Ramos (cell line): ENCODE measurements around the gene ASXL1.
"Not testable (repeated sequence)": the region's sequence is repeated elsewhere in the genome, so short reads cannot be mapped to it uniquely, and the experiment has no call there.

Experiments
- in situ Hi-C: fragments of 300-500 bp; cut with MboI; formaldehyde crosslinking; loops from one replicate; pipeline ENCODE4 v1.14.3; 2022; ENCODE audit warnings: low sequenced_read_pairs; ENCODE audit not compliant: unreplicated experiment

ASXL1 gene

DNA sequence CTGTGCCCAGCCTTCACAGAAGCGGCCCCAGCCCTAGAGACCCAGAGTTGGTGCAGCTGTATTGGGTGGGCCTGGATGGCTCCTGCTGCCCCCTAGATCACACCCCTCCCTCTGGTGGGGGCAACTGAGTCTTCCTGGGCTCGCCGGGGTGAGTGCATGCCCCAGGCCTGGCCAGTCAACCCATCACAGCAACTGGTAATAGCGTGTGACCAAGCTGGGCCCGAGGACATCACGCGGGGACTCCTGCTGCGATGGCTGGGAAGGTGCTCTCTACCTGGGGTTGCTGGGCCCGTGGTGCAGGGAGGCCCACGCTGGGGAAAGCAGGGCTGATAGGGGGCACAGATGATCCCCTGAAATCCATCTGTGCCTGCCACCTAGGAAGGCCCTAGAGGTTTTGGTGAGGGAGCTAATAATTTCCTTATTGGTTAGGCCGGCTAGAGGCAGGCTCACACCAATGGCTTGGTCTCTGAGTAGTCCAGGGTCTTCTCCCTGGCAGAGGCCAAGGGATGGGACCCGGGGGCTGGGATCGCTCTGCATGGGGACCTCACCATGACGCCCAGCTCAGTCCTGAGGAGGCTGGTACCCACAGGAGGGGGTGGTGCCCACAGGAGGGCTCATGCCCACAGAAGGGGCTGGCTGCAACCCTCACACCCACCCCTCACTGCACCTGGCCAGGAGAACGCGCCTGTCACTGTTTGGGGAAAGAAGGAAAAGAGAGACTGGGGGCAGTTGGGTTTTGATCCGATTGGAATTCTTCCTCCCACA is 103.9 kb downstream of the ASXL1 start:
- in situ Hi-C loops, result no loop called here

DNA sequence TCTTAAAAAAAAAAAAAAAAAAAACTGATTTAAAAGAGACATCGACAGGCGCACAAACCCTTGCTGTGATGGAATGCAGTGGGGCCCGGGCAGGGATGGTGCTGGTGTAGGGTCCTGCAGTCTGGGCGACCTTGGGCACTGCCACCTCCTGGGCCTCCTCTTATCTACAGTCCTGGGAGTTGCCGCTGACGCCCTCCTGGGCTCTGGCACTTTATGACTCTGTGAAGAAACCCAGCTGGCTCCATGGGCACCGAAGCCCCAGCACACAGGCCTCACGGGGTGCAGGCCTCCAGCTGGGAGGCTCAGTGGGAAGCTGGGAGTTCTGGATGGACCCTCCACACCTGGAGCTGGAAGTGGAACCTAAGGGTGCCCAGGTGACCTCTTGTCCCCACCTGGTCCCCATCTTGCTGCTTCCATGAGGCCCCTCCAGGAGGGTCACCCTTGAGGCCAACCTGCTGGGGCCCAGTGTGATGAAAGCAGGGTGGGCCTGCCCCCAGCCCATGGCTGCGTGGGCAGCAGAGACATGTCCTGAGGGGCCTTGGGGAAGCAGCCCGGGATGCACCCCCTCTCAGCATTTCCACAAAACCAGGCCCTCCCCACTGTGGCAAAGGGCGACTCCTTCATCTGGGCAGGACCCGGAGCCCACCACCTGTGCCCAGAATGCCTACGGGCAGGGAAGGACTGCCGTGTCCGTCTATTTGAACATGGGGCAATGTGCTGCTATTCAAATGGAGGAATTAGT is 104.9 kb downstream of the ASXL1 start:
- in situ Hi-C loops, result no loop called here

DNA sequence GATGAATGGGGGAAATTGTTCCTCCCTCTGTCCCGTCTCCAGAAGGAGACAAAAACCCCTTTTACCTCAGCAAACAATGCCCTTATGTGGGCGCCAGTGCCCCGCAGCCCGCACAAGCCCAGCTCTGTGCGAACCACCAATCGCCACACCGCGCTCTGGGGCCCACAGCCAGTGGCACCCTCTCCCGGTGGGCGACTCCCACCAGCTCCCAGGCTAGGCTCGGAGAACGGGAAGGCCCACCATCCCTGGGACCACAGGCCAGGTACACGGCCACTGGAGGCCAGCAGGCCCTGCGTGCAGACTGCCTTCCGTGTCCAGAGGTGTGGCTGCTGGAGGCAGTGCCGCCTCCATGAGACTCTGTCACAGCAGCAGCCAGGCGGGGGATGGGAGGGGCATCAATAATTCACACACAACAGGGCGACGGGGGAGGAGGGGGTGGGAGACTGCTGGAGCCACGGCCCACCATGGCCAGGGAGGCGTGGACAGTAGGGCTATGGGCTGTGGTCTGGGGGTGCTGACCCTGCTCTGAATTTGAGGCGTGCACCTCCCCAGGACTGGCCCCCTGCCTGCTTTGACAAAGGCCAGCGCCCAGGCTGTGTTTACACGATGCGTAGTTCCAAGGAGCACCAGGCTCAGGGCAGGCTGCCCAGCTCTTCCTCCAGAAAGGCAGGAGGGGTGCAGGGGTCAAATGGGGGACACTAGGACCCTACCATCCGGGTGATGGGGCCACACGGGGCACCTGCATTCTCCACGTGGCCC is 105.7 kb downstream of the ASXL1 start:
- in situ Hi-C loops, result no loop called here

DNA sequence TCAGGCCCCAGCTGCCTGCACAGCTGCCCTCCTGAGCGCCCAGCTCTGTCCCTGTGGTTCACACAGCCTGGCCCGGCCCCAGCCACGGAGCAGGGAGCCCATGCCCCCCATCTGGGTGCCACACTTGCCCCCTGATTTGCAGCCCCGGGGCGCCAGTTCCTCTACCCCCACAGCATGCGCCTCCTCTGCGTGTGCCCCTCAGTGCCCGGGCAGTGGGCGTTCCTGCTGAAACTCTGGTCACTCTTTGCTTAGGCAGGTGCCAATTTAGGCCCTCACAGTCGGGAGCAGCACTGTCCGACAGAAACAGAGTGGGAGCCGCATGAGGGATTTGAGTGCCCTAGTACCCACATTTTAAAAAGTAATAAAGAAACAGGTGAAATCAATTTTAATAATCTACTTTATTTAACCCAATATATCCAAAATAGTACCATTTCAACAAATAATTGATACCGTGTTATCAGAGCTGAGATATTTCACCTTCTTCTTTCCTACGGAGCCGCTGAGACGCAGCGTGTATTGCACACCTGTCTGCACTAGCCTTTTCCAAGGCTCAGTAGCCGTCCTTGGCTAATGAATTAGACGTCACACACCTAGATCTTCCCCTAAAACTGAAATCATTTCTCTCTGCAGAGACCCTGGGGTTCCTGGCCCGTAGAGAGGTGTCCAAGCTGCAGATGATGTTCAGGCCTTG is 106.4 kb downstream of the ASXL1 start:
- in situ Hi-C loops, result no loop called here

DNA sequence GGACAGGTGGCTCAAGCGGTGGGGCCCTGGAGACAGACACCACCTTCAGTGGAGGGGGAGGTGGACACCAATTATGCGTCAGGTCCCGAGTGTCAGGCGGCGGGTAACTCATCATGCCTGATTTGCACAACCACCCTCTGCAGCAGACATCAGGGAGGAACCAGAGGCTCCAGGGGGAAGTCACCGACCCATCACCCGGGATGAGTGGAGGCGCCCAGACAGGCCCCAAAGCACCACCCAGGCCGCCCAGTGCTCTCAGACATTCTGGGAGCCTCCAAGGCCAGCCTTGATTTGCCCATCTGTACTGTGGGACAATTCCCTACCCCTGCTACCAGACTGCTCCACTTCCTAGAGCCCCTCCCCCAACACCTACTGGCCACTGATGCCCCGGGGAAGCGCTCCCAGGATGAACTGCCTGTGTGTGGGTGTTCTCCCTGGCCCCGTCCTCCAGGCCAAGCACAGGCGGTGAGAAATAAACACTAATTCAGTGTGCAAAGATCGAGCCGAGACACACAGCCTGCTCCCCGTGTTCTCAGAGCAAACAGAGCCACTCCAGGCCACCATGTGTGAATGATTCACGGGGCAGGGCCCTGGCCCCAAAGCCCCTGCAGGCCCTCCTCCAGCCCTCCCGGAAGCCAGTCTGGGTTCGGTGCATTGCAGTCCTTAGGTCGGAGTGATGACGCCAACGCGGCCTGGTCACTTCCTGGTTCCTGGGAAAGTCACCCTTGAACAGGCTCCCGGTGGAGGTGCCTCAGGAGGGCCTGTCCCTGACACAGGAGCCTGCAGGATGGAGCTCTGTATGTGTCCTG is 107.2 kb downstream of the ASXL1 start:
- in situ Hi-C loops, result no loop called here

DNA sequence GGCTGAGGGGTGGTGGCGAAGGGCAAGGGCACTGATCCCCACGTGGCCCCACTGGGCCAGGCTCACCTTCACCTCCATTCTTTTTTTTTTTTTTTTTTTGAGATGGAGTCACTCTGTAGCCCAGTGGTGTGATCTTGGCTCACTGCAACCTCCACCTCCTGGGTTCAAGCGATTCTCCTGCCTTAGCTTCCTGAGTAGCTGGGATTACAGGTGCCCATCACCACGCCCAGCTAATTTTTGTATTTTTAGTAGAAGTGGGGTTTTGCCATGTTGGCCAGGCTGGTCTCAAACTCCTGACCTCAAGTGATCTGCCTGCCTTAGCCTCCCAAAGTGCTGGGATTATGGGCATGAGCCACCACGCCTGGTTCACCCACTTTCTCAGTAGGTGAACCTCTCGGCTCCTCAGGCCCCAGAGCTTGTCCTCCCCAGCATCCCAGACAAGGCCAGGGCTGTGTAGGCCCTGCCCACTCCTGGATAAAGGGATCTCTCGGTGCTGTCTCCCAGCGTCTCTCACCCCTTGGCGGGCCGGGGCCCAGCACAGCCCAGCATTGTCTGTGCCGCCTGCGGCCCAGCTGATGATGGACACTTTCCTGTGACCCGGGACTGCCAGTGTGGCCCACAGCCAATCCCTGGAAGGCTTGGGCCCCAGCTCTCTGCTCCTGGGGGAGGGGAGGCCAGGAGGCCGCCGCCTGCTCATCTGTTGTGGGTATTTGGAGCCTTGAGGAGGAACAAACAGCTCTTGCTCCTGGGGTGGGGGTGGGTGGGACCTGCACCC is 108.0 kb downstream of the ASXL1 start:
- in situ Hi-C loops, result not testable (repeated sequence)

DNA sequence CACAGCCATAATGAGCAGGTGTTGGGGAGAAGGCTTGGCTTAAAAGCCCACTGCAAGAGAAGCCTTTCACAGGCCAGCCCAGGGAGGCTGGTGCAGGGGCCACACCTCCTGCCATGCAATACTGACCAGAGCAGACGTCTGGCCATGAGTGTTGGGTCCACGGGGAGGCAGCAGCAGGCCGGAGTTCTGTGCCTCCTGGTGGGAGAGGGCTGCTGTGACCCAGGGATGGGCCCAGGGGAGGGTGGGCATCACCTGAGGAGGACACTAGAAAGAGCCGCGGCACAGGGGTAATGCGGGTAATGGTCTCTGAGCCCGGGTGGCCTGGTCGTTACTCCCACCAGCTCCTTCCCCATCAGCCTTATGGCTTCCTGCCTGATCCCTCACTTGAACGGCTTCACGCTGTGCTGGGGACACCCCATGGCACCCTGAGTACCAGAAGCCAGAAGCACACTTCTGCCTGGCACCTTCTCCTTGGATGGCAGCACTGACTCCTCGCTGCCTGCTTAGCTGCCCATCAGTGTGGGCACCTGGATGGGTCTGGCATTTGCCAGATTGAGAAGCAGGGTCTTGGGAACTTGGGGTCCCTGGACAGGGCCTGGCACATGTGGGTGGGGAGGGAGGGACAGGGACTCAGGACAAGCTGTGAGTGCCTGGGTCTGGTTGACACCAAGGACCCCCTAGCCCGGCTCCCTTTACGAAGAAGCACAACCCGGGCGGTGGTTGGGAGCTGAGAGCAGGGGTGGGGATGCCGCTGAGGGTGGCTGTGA is 108.8 kb downstream of the ASXL1 start:
- in situ Hi-C loops, result no loop called here

DNA sequence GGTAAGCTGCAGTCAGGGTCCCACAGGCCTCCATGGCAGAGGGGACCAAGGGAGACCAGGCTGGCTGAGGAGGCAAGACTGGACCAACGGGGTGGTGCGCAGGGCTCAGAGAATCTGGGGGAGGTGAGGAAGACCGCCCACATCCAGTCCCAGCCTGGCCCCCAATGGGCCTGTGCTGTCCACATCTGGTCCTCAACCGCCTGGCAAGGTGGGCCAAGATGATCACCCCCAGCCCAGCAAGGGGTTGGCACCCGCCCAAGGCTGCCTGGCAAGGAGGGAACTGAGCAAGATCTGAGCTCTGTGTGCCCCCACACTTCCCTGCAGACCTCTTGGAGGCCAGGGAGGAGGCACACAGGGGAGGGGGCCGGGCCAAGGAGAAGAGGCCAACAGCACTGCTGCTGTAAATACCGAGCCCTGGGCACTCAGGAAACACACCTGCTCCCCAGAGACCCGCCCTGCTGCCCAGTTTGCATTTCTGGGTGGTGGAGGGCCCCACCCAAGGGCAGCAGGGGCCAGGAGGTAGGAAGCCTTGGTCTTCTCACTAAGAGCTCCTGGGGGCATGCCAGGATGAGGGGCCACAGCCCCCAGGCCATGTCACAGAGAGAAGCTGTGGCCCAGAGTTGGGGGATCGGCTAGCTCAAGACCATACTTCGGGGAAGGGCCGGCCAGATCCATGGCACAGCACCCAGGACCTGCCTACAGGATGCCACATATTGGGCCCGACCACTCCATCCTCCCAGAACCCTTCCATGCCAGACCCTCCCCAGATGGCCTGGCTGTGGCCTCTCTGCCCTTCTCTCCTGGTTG is 109.6 kb downstream of the ASXL1 start:
- in situ Hi-C loops, result no loop called here

DNA sequence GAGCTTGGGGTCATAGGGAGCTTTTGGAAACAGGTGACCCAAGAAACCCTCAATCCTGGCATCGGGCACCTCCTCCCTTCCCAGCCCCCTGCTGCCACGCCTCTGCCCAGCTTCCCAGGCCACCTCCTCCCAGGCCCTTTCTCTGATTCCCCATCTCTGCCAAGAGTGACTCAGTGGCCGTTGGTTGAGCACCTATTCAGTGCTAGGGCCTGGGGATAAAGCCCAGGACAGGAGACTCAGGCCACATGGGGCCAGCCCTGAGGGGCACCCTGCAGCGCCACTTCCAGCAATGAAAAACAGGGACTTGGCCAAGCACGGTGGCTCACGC is 110.1 kb downstream of the ASXL1 start:
- in situ Hi-C loops, result no loop called here

DNA sequence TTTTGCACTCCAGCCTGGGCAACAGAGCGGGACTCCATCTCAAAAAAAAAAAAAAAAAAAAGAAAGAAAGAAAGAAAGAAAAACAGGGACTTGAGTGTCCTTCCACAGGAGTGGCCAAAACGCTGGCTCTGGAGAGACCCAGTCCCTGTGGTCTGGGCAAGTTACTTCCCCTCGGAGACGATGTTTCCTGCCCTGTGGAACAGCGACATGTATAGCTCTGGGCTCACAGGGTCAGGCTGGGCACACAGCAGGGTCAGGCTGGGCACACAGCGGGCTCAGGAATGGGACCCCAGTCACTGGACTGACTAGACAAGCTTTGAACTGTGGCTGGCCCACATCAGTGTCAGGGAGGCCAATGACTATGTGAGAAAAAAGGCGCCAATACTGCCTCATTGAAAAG is 110.7 kb downstream of the ASXL1 start:
- in situ Hi-C loops, result no loop called here

DNA sequence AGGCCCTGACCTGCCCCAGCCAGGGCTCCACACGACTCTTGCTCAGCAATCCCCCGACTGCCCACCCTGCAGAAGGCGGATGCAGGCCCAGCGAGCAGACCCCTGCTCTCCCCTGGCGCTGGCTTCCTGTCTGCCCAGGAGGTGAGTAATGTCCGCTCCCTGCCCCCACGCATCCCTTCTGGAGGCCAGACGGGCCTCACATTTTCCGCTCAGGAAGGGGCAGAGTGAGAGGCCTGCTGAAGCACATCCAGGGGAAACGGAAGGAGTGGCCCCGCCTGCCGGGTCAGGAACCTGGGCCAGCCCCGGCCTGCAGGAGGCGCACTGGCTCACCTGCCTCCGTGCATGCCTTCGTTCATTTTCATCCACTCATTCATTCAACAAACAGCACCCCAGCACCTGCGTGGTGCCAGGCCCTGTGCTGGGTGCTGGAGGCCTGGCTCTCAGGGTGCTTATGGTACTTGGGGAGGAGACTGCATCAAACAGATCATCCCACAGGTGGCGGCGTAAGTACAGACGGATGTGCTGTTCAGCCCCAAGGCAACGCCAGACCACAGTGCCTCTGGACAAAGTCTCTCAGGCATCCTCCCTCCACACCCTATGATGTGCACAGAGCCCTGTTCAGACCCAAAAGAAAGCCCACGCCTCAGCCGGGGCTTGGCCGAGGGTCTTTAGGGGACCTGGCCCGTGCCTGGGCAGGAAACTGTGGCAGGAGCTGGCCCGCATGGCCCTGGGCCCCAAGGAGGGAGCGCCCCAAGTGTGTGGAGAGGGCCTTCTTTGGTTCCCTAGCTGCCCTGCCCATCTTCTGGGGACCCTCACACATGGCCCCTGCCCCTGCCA is 112.1 kb downstream of the ASXL1 start:
- in situ Hi-C loops, result no loop called here

DNA sequence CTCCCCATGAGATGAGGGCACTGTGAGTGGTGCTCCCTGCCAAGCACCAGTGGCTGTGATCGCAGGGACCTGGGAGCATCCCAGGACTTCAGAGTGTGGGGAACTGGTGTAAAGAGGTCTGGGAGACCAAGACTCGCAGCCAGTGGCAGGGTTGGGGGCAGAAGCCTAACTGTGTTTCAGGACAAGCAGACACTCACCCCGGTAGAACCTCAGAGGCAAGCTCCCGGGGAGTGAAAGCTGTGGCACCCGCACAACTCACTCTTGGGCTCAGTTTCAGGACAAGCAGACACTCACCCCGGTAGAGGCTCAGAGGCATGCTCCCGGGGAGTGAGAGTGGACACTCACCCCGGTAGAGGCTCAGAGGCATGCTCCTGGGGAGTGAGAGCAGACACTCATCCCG is 112.8 kb downstream of the ASXL1 start:
- in situ Hi-C loops, result no loop called here

DNA sequence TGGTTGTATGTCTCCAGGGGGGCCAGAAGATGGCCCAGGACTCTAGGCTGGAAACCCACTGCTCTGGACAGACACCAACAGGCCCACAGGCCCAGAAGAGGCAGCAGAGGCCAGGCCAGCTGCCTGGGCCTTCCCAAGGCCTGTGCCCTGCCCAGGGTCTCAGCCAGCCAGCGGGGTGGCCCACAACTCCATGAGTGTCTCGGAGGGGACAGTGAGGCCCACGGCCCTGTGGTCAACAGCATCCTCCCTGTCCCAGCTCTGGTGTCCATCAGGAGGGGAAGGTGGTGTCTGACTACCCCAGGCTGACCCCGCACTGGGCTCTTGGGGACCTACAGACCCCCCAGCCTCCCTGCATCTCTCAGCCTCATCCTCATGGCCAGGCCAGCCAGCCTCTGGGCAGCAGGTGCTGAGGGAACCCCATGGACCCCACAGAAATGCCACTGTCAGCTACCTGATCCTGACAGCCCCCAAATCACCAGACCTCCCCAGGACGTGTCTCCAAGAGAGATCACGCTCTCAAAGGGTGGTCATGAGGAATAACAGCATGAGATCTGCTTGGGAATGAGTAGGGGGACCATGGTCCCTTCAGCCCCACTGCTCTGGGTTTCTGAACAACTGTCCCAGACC is 114.6 kb downstream of the ASXL1 start:
- in situ Hi-C loops, result no loop called here

DNA sequence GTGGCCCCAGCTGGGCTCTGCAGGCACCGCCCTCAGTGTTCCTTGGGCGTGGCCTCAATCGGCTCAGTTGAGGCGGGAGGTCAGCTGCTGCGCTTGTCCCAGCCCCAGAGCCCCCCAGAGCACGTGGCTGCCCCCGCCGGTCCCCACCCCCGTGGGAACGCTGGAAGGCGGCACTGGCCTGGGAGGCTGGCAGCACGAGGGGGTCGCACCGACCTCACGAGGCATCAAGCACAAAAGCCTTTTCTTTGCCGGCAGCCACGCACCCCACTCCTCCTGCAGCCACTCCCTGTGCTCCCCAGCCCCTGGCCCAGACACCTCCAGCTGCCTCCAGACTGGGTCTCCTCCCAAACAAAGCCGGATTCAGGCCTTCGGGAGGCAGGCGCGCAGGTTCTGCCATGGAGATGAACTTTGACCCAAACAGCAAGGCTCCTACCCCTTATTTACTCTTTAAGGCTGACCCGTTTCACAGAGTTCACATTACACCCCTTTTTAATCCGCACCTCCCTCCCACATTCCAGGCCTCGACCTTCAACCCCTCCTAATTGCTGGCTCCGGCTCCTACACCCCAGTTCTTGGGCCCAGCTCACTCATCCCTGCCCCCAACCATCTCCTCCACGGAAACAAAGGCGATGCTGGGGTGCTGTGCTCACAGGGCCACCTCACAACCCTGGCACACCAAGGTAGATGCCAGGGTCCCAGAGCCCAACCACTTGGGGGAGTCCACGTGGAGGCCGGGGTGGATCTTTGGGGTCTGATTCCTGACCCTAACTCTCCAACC is 115.3 kb downstream of the ASXL1 start:
- in situ Hi-C loops, result no loop called here

DNA sequence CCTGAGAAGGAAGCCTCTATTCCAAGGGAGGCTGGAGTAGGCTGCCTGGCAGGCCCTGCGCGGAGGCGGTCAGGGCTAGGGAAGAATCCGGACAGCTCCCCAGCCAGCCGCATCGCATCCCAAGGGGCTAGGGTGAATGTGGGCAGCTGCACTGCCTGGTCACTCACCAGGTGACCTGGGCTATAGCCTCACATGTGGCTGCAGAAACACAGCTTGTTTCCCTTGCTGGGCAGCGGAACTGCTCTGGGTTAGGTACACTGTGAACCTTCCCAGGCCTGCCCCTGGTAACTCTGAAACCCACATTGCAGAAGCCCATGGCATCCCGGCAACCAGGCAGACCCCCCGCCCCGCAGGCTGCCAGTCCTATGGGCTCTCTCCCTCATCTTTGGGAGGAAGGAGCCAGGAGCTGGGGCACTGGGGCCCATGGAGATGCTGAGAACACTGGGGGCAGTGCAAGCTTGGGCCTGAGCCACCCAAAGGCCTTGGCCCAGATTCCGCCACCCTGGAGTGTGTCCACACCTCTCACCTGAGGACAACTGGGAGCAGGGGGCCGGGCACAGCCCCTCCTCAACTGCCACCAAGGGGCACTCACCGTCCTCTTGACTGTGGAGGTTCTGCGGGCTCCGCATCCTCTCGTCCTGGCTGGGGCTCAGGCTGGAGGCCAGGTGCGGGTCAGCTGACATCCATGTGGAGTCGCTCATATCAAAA is 116.0 kb downstream of the ASXL1 start:
- in situ Hi-C loops, result no loop called here
